ENCODE results near the gene DCLK2.

GRCh38 chr4:150305995-150306394 is 227.8 kb downstream of the DCLK2 start:
- no peak for TF ChIP-seq SIN3A (conservative IDR thresholded peaks at IDR 0.05 in 1 of 2, IDR thresholded peaks at IDR 0.05 in 1 of 2; ENCODE audit: low read depth in 1 of 2, low read length in 2 of 2)
- TF ChIP-seq POLR2A (IDR thresholded peaks at IDR 0.05; ENCODE audit: control extremely low read depth in 1 of 2, low read depth in 2 of 2, low read length in 2 of 2): no peak
- TF ChIP-seq MAX (IDR thresholded peaks at IDR 0.05): no peak
